GM12801 (cell line): ENCODE results near the gene CYFIP1.

ENCODE experiments used
- TF ChIP-seq, protein P1 (sequence below): IDR thresholded peaks from one replicate; pipeline ENCODE4 v1.5.1; 2011; ENCODE audit warnings: control low read depth; ENCODE audit not compliant: insufficient read length; ENCODE audit errors: extremely low read depth

Gene CYFIP1

DNA sequence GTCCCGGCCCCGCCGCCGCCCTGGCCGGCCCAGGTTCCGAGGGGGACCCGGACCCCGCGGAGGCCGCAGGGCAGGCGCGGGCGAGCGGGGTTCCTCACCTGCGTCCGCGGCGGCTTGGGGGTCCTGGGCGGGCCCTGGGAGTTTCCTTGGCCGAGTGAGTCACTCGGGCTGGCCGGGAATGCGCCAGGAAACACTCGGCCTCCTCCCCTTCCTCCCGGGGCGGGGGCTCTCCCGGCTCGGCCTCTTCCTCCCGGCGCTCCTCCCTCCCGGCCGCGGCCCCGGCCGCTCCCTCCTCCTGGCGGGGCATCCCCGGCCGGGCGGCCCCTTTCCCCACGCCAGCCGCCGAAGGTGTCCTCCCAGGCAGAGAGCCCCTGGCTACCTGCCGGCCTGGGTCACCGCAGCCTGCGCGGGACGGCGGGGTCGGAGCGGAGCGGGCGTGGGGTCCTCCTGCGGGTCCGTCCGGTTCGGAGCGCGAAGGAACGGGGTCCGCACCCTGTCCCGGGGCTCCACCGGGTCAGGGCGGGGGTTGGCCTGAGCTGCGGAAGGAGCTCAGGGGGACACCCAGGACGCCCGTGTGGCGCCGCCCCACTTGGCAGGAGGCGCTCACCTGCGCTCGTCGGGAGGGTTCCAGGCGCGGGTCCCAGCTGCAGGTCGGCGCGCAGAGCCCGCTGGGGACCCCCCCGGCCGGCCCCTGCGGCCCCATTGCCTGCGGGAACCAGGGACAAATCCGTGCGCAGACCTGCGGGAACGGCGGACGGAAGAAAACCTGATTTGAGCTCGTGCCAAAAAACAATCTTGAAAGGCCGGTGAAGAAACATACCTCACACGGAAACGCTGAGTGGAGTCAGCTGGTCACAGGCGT is at the start of gene CYFIP1:
CYFIP1 (minus strand) TSS at position 180 of the 862 bp plus-strand sequence. CDS start 33,083 bp downstream, outside the sequence.
- TF ChIP-seq, protein P1, sequence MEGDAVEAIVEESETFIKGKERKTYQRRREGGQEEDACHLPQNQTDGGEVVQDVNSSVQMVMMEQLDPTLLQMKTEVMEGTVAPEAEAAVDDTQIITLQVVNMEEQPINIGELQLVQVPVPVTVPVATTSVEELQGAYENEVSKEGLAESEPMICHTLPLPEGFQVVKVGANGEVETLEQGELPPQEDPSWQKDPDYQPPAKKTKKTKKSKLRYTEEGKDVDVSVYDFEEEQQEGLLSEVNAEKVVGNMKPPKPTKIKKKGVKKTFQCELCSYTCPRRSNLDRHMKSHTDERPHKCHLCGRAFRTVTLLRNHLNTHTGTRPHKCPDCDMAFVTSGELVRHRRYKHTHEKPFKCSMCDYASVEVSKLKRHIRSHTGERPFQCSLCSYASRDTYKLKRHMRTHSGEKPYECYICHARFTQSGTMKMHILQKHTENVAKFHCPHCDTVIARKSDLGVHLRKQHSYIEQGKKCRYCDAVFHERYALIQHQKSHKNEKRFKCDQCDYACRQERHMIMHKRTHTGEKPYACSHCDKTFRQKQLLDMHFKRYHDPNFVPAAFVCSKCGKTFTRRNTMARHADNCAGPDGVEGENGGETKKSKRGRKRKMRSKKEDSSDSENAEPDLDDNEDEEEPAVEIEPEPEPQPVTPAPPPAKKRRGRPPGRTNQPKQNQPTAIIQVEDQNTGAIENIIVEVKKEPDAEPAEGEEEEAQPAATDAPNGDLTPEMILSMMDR: no peak

DNA sequence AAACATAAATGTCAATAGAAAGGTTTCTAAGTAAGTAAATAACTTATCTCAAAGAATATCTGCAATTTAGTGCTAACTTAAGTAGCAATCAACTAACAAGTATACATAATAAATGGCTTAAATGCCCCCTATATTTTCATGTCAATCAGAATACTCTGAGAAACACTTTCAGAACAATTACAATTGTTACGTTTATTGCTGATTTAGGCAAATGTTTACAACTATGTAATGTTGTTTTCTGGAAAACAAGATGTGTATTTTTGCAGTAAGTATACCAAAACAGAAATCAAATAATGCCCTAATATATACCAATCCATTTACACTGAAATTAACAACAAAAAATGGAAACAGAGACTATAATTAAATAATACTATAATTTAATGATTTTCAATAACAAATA is 46.0 kb upstream of the CYFIP1 start:
- TF ChIP-seq, protein P1: no peak

DNA sequence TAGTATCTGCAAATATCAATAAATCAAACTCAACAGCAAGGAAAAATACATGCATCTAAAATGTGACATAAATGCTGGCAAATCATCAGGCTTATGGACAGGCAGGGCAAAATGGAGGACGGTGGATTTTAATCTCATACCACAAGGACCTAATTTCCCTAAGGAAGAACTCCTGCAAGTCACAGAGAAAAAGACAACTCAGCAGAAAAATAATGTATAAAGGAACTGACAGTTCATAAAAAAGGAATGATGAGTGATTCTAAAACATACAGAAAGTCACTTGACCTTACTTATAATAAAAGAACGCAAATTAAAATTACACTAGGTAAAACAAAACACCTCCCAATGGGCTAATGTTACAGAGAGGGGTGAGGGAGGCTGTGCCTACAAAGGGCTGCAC is 42.0 kb upstream of the CYFIP1 start:
- TF ChIP-seq, protein P1: no peak

GRCh38 chr15:23014394-23015000 is 34.3 kb upstream of the CYFIP1 start:
- TF ChIP-seq, protein P1: no peak

GRCh38 chr15:23013681-23014080 is 33.5 kb upstream of the CYFIP1 start:
- TF ChIP-seq, protein P1: no peak

- TF ChIP-seq, protein P1: no peak
Measured at GRCh38 chr15:23003736-23004135, 23.6 kb upstream of the CYFIP1 start.

- TF ChIP-seq, protein P1: no peak
Measured at GRCh38 chr15:23002920-23003319, 22.8 kb upstream of the CYFIP1 start.
